Measurements from ENCODE around the gene RAD51B. TPM values are rescaled to one million over a fixed set of nuclear protein-coding genes. Genes with fewer than 3 reads are reported as not detected.

Gene RAD51B
- total and polyA plus RNA-seq, 2 of the 13 experiments (the other 11 are each of a cell fraction or from before 2014, with no cell fraction given) = 7.0 to 9.5 TPM

- TF ChIP-seq THAP9 (CRISPR knock-in tag; IDR thresholded peaks at IDR 0.05; ENCODE audit: borderline replicate concordance) (no peak), TARDBP (CRISPR knock-in tag; IDR thresholded peaks at IDR 0.05) (no peak)
These were observed 349.0 kb downstream of the RAD51B start (continued) for GRCh38 chr14:68168460-68169109.

DNA sequence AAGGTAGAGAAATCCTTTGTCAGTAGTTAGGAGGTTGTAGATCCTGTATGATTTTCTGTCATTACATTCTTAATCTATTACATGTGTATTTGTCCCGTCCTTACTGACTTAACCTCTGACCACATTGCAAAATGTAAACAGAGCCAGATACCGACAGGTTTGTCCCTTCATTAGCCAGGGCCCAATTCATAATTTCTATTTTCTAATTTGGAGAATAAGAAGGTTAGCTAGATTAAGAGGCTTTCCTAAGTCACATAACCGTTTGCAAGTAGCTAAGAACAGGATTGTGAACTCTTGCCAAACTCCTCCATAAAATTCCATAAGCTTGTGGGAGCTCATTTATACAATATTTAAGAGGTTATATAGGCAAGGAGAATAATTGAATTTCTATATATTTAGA is 352.6 kb downstream of the RAD51B start:
- ATAC-seq = peak; percentile 92
- Histone ChIP-seq H3K79me2 (ENCODE audit: insufficient read depth, low read length) (no peaks in the 10 kb centered on the region), H3K4me2 (ENCODE audit: low read depth, low read length) (peak overlapping the region; percentile 77), H2AFZ (ENCODE audit: low read length) (no peak overlapping the region), H3K27me3 (ENCODE audit: control insufficient read depth in 1 of 2, insufficient read depth in 2 of 2, low read length in 2 of 2) (no peaks in the 10 kb centered on the region), H3K4me3 (replicated peaks in 1 of 3; ENCODE audit: insufficient read depth in 1 of 3, low read depth in 2 of 3, low read length in 3 of 3) (peak overlapping the region; percentile 29 to 54 (median 52); a peak in 4 of 6 replicates), H3K36me3 (replicated peaks in 1 of 2; ENCODE audit: control insufficient read depth in 1 of 2, insufficient read depth in 2 of 2, low read length in 2 of 2) (no peaks in the 10 kb centered on the region), H3K9me3 (ENCODE audit: low read length) (no peaks in the 10 kb centered on the region), H4K20me1 (ENCODE audit: insufficient read depth, low read length) (no peaks in the 10 kb centered on the region), H3K27ac (ENCODE audit: extremely low read length, insufficient read depth, low read length) (peak overlapping the region; percentile 81), H3K4me1 (ENCODE audit: insufficient read depth, low read length) (peaks cover 55% of the 10 kb centered on the region), H3K9ac (ENCODE audit: insufficient read depth, low read depth, low read length) (peak overlapping the region; percentile 44)
- WGBS (ENCODE audit: low lambda C conversion rate) = 1% methylated on average over 3 of the region's 3 CpGs
- in situ Hi-C loops (cut with HindIII; ENCODE audit: extremely low pct_ligation_motif_present, low pct_unique_long_range_greater_than_20kb) = no loop called here
- intact Hi-C loops (cut with micrococcal nuclease; ENCODE audit: unreplicated experiment) = loop anchor here (2.0 kb wide), 1 partner anchor 21 kb away; no protein-coding TSS in a partner anchor
- ChIA-PET CTCF (ENCODE audit: low intra/inter-chr PET ratio, low total read pairs) (no interaction called here), POLR2A (interaction anchor here (0.9 to 1.6 kb wide), 7 partner anchors 10 to 647 kb away, joined by 3 to 6 read pairs (median 4); partner anchors contain the start of gene ZFP36L1)
- BruUV-seq (replicated peaks) = TSS peak; percentile 89
- peak; percentile 40 for FAIRE-seq
- peak; percentile 90 for DNase-seq (ENCODE audit: low spot score)
- TF ChIP-seq, protein P1, sequence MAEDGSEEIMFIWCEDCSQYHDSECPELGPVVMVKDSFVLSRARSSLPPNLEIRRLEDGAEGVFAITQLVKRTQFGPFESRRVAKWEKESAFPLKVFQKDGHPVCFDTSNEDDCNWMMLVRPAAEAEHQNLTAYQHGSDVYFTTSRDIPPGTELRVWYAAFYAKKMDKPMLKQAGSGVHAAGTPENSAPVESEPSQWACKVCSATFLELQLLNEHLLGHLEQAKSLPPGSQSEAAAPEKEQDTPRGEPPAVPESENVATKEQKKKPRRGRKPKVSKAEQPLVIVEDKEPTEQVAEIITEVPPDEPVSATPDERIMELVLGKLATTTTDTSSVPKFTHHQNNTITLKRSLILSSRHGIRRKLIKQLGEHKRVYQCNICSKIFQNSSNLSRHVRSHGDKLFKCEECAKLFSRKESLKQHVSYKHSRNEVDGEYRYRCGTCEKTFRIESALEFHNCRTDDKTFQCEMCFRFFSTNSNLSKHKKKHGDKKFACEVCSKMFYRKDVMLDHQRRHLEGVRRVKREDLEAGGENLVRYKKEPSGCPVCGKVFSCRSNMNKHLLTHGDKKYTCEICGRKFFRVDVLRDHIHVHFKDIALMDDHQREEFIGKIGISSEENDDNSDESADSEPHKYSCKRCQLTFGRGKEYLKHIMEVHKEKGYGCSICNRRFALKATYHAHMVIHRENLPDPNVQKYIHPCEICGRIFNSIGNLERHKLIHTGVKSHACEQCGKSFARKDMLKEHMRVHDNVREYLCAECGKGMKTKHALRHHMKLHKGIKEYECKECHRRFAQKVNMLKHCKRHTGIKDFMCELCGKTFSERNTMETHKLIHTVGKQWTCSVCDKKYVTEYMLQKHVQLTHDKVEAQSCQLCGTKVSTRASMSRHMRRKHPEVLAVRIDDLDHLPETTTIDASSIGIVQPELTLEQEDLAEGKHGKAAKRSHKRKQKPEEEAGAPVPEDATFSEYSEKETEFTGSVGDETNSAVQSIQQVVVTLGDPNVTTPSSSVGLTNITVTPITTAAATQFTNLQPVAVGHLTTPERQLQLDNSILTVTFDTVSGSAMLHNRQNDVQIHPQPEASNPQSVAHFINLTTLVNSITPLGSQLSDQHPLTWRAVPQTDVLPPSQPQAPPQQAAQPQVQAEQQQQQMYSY (CRISPR knock-in tag; IDR thresholded peaks at IDR 0.05) = no peak
- TF ChIP-seq LCORL (IDR thresholded peaks at IDR 0.05) (no peak), LCORL (CRISPR knock-in tag; IDR thresholded peaks at IDR 0.05) (peak; percentile 40; the same call in 1 of the 2 replicates), MNT (IDR thresholded peaks at IDR 0.05) (no peak), ZNF460 (CRISPR knock-in tag; IDR thresholded peaks at IDR 0.05; ENCODE audit: borderline replicate concordance) (no peak)
- TF ChIP-seq, protein P2, sequence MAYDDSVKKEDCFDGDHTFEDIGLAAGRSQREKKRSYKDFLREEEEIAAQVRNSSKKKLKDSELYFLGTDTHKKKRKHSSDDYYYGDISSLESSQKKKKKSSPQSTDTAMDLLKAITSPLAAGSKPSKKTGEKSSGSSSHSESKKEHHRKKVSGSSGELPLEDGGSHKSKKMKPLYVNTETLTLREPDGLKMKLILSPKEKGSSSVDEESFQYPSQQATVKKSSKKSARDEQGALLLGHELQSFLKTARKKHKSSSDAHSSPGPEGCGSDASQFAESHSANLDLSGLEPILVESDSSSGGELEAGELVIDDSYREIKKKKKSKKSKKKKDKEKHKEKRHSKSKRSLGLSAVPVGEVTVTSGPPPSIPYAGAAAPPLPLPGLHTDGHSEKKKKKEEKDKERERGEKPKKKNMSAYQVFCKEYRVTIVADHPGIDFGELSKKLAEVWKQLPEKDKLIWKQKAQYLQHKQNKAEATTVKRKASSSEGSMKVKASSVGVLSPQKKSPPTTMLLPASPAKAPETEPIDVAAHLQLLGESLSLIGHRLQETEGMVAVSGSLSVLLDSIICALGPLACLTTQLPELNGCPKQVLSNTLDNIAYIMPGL (CRISPR knock-in tag; IDR thresholded peaks at IDR 0.05; ENCODE audit: borderline replicate concordance in 1 of 2, low read depth in 1 of 2) = no peak

Data from HepG2 (cell line).